Endothelial cell of umbilical vein (primary cell): ENCODE measurements around the gene RPS8. TPM values are rescaled to one million over a fixed set of nuclear protein-coding genes. Genes with fewer than 3 reads are reported as not detected.
"Not testable (repeated sequence)": the region's sequence is repeated elsewhere in the genome, so short reads cannot be mapped to it uniquely, and the experiment has no call there.

Experiments used
- BruUV-seq: library from RNA; stranded (reverse); fragments of 400-500 nt; replicated peaks from 2 replicates; lab custom pipeline; 2021; lab: Mats Ljungman, UMichigan
- CTCF ChIA-PET: fragments of 300-600, 350-600 bp; sonication (Branson Sonifier 250); formaldehyde crosslinking; loops from one replicate; lab custom pipeline; 2021; ENCODE audit warnings: antibody characterized with exemption, inconsistent platforms; lab: Charles Lee
- POLR2A ChIA-PET: fragments of 300-600, 350-600 bp; sonication (Branson Sonifier 250); formaldehyde crosslinking; loops from one replicate; lab custom pipeline; 2021; ENCODE audit warnings: antibody characterized with exemption, inconsistent platforms; lab: Charles Lee
- DNase-seq: peaks from one replicate; pipeline ENCODE4 v3.0.0-alpha.2; 2011; ENCODE audit warnings: low read depth, low spot score
- FAIRE-seq: peaks from 2 replicates; lab custom pipeline; 2011; peaks lifted over from hg19 to GRCh38; lab: Jason Lieb, UNC
- H2AFZ ChIP-seq: 2 replicates; pipeline ENCODE4 v1.6.0; 2012; ENCODE audit warnings: low read depth, low read length, control low read depth, inconsistent platforms
- H3K27ac ChIP-seq: 2 replicates; pipeline ENCODE4 v1.5.1; 2011; ENCODE audit warnings: low read depth, mild to moderate bottlenecking, control low read depth, low read length, moderate library complexity; ENCODE audit not compliant: insufficient read depth
- H3K27me3 ChIP-seq, 2 experiments: 2 replicates each; pipeline versions ENCODE4 v1.6.0 to v1.6.1; 2011; ENCODE audit warnings: low read length in 2 of 2, mixed read lengths in 1 of 2; ENCODE audit not compliant: control insufficient read depth in 2 of 2, insufficient read depth in 2 of 2
- H3K36me3 ChIP-seq, 2 experiments: 2 replicates in 1 of 2; 3 replicates in 1 of 2; pipeline ENCODE4 v1.5.1; 2011; ENCODE audit warnings: low read length in 2 of 2, mild to moderate bottlenecking in 1 of 2, moderate library complexity in 1 of 2; ENCODE audit not compliant: control insufficient read depth in 2 of 2, insufficient read depth in 2 of 2; ENCODE audit errors: extremely low read depth in 1 of 2
- H3K4me1 ChIP-seq: 3 replicates; pipeline ENCODE4 v1.5.1; 2011; ENCODE audit warnings: mild to moderate bottlenecking, low read length; ENCODE audit not compliant: control insufficient read depth, insufficient read depth; ENCODE audit errors: extremely low read depth
- H3K4me2 ChIP-seq: 2 replicates; pipeline ENCODE4 v1.6.1; 2011; ENCODE audit warnings: low read length, control low read depth, mixed read lengths; ENCODE audit not compliant: insufficient read depth
- H3K4me3 ChIP-seq, 3 experiments: fragments of 200-600 bp in 1 of 3; sonication (generic), shearing (Covaris generic) in 1 of 3; replicated peaks in 1 of 3; 2 replicates each; pipeline ENCODE4 v1.5.1; 2011 to 2016; ENCODE audit warnings: control low read depth in 3 of 3, low read length in 3 of 3, mild to moderate bottlenecking in 2 of 3, inconsistent platforms in 1 of 3, low read depth in 1 of 3, moderate library complexity in 1 of 3; ENCODE audit not compliant: insufficient read depth in 1 of 3
- H3K79me2 ChIP-seq: 2 replicates; pipeline ENCODE4 v1.6.0; 2012; ENCODE audit warnings: low read length, inconsistent platforms; ENCODE audit not compliant: control insufficient read depth, insufficient read depth
- H3K9ac ChIP-seq: replicated peaks from 2 replicates; pipeline ENCODE3; 2011; ENCODE audit warnings: low read length, control low read depth; ENCODE audit not compliant: insufficient read depth; ENCODE audit errors: extremely low read depth
- H3K9me1 ChIP-seq: replicated peaks from 3 replicates; pipeline ENCODE4 v1.6.0; 2011; ENCODE audit warnings: mild to moderate bottlenecking, low read length; ENCODE audit not compliant: control insufficient read depth, insufficient read depth; ENCODE audit errors: extremely low read depth
- H3K9me3 ChIP-seq: replicated peaks from 2 replicates; pipeline ENCODE4 v1.5.1; 2012; ENCODE audit warnings: low read length, inconsistent platforms; ENCODE audit not compliant: control insufficient read depth, insufficient read depth
- H4K20me1 ChIP-seq: replicated peaks from 2 replicates; pipeline ENCODE3; 2011; ENCODE audit warnings: mild to moderate bottlenecking, low read length; ENCODE audit not compliant: control insufficient read depth, insufficient read depth; ENCODE audit errors: extremely low read depth
- EZH2 ChIP-seq: IDR thresholded peaks from 2 replicates; pipeline ENCODE4 v1.6.1; 2012; ENCODE audit warnings: borderline replicate concordance, low read depth, mild to moderate bottlenecking, moderate library complexity, low read length, inconsistent platforms; ENCODE audit not compliant: severe bottlenecking
- GATA2 ChIP-seq: IDR thresholded peaks from 2 replicates; pipeline ENCODE4 v1.7.0; 2011; ENCODE audit warnings: low read depth, mild to moderate bottlenecking, moderate library complexity, mixed read lengths, low read length; ENCODE audit not compliant: insufficient read length, insufficient read depth
- JUN ChIP-seq: IDR thresholded peaks from 2 replicates; pipeline ENCODE4 v1.6.1; 2011; ENCODE audit warnings: borderline replicate concordance, low read depth; ENCODE audit not compliant: insufficient read length, insufficient read depth
- POLR2AphosphoS5 ChIP-seq: IDR thresholded peaks from 2 replicates; pipeline ENCODE4 v1.6.1; 2012; ENCODE audit warnings: low read depth, mild to moderate bottlenecking, control low read depth, low read length, moderate library complexity; ENCODE audit not compliant: insufficient read depth
- dilution Hi-C: fragments of 300-500 bp; cut with MboI; formaldehyde crosslinking; loops from one replicate; pipeline ENCODE4 v1.15.0; 2019; ENCODE audit warnings: low sequenced_read_pairs; ENCODE audit not compliant: extremely low pct_ligation_motif_present
- intact Hi-C: fragments of 100-400 bp; cut with micrococcal nuclease; formaldehyde crosslinking; loops from one replicate; pipeline ENCODE4 v1.10.0; 2022
- polyA plus RNA-seq, 4 experiments: library from polyadenylated mRNA; depleted of rRNA in 3 of 4; stranded (reverse) in 3 of 4; unstranded in 1 of 4; fragments of >200 nt; gene quantifications; 2 replicates each; pipeline versions ENCODE4 v1.2.1 to v1.2.3, GENCODE V29; 2011 to 2012; ENCODE audit warnings: missing spikeins in 1 of 4
- total RNA-seq: library from RNA; stranded (reverse); gene quantifications from 2 replicates; pipeline ENCODE4 v1.2.3, GENCODE V29; 2021

RPS8 gene
- total and polyA plus RNA-seq, 2 donors (not counting 3 experiments of a cell fraction or from before 2014, with no cell fraction given): 1,842 to 2,306 TPM

DNA sequence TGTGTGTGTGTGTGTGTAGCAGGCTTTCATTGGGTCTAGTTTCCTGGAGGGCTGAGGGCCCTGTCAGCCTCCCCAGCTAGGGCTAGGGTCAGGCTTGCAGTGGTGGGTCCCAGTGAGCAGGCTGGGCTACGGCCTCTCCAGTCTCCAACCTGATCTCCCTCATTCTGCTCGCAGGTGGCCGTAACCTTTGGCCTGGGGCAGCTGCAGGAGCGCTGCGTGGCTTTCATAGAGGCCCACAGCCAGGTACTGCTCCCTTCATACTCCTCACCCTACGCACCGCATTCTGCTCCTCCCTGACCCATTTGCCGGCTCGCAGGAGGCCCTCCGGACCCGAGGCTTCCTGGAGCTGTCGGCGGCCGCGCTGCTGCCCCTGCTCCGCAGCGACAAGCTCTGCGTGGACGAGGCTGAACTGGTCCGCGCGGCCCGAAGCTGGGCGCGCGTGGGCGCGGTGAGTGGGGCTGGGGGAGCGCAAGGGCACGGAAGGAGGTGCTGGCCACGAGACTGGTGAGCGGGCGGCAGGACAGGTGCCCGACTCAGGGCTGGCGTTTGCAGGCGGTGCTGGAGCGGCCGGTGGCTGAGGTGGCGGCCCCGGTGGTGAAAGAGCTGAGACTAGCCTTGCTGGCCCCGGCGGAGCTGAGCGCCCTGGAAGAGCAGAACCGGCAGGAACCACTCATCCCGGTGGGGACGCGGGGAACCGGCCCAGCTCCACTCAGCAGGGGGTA, 37.6 kb downstream of the RPS8 start:
- no peak overlapping the region for H3K4me2 ChIP-seq
- no peaks in the 10 kb centered on the region for H3K27me3 ChIP-seq
- BruUV-seq: no TSS peak
- DNase-seq (no peak), FAIRE-seq (no peak)
- no peaks in the 10 kb centered on the region for H3K9me1 ChIP-seq
- peaks cover 28% of the 10 kb centered on the region for H3K79me2 ChIP-seq
- ChIA-PET POLR2A (interaction anchor here (0.6 to 3.0 kb wide), 2 partner anchors 12 to 732 kb away, joined by 4 to 18 read pairs; partner anchors contain the start of gene PLK3), CTCF (interaction anchor here (1.0 to 1.4 kb wide), 3 partner anchors 13 to 23 kb away, joined by 3 to 8 read pairs (median 4); partner anchors contain the start of gene PLK3)
- no peak overlapping the region for H2AFZ ChIP-seq
- peaks cover 50% of the 10 kb centered on the region for H3K4me1 ChIP-seq
- no peak overlapping the region for H3K27ac ChIP-seq
- TF ChIP-seq GATA2 (no peak), POLR2AphosphoS5 (no peak), EZH2 (no peak), JUN (no peak)
- no peaks in the 10 kb centered on the region for H3K9me3 ChIP-seq
- no peaks in the 10 kb centered on the region for H4K20me1 ChIP-seq
- no peak overlapping the region for H3K9ac ChIP-seq
- dilution Hi-C loops (no loop called here), intact Hi-C loops (no loop called here)
- H3K36me3 ChIP-seq: peaks cover 7 to 12% of the 10 kb centered on the region in 2 experiments
- H3K4me3 ChIP-seq: no peak overlapping the region

DNA sequence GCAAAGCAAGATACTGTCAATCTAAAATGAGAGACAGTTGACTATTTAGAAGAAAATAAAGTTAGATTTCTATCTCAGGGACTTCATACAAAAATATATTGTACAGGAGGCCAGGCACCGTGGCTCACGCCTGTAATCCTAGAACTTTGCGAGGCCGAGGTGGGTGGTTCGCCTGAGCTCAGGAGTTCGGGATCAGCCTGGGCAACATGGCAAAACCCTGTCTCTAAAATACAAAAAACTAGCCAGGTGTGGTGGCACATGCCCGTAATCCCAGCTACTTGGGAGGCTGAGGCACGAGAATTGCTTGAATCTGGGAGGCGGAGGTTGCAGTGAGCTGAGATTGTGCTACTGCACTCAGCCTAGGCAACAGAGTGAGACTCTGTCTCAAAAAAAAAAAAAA, 40.6 kb downstream of the RPS8 start:
- H4K20me1 ChIP-seq, H3K4me2 ChIP-seq, H3K4me3 ChIP-seq, intact Hi-C loops, BruUV-seq, H3K9me1 ChIP-seq, H3K79me2 ChIP-seq, FAIRE-seq, H3K9ac ChIP-seq, H3K27me3 ChIP-seq, H3K9me3 ChIP-seq, H2AFZ ChIP-seq, dilution Hi-C loops, DNase-seq, H3K27ac ChIP-seq: not testable (repeated sequence)
- peaks cover 31% of the 10 kb centered on the region for H3K4me1 ChIP-seq
- ChIA-PET POLR2A (interaction anchor here (0.9 kb wide), 1 partner anchor 16 kb away, joined by 3 read pairs; no protein-coding TSS in a partner anchor), CTCF (interaction anchor here (2.1 kb wide), 1 partner anchor 15 kb away, joined by 12 read pairs; the partner anchor contains the start of gene PLK3)
- H3K36me3 ChIP-seq: peaks cover 7 to 12% of the 10 kb centered on the region in 2 experiments
